HepG2 (cell line): ENCODE data around the gene TMEM132D. TPM values are rescaled to one million over a fixed set of nuclear protein-coding genes. Genes with fewer than 3 reads are reported as not detected.

ENCODE experiments used
- ATAC-seq: fragments of 200-7000 bp; cut with Tn5 transposase; 3 replicates; pipeline ENCODE4 v1.9.1; 2020; ENCODE audit warnings: mild to moderate bottlenecking, moderate library complexity
- BruUV-seq: library from RNA; stranded (reverse); fragments of 400-500 nt; replicated peaks from 2 replicates; lab custom pipeline; 2021; lab: Mats Ljungman, UMichigan
- CTCF ChIA-PET: fragments of 300-600 bp; formaldehyde crosslinking; extraction: SDS; loops from one replicate; lab custom pipeline; 2021; ENCODE audit warnings: low total read pairs, inconsistent platforms, low intra/inter-chr PET ratio; lab: Yijun Ruan, JAX
- POLR2A ChIA-PET: fragments of 350-600 bp; sonication (Branson Sonifier 250); formaldehyde crosslinking; loops from one replicate; lab custom pipeline; 2020; ENCODE audit warnings: antibody characterized with exemption, inconsistent platforms; lab: Yijun Ruan, JAX
- DNase-seq: peaks from one replicate; pipeline ENCODE4 v3.0.0-alpha.2; 2015; ENCODE audit warnings: low spot score
- FAIRE-seq: peaks from 3 replicates; lab custom pipeline; 2011; peaks lifted over from hg19 to GRCh38; lab: Jason Lieb, UNC
- H2AFZ ChIP-seq: one replicate; pipeline ENCODE4 v1.6.1; 2011; ENCODE audit warnings: low read length, inconsistent platforms
- H3K27ac ChIP-seq: fragments of 300-600 bp; 3 replicates; pipeline ENCODE4 v1.8.0; 2011; ENCODE audit warnings: mixed run types, mild to moderate bottlenecking, mixed read lengths, low read length, inconsistent platforms; ENCODE audit not compliant: insufficient read depth; ENCODE audit errors: extremely low read length
- H3K27me3 ChIP-seq, 2 experiments: fragments of 200-600 bp in 1 of 2; 2 replicates in 1 of 2; 3 replicates in 1 of 2; pipeline versions ENCODE4 v1.6.0 to v1.8.0; 2011; ENCODE audit warnings: low read length in 2 of 2, mild to moderate bottlenecking in 2 of 2, moderate library complexity in 2 of 2, inconsistent platforms in 1 of 2; ENCODE audit not compliant: insufficient read depth in 2 of 2, control insufficient read depth in 1 of 2
- H3K36me3 ChIP-seq, 2 experiments: fragments of 200-600 bp in 1 of 2; replicated peaks in 1 of 2; 2 replicates in 1 of 2; 3 replicates in 1 of 2; pipeline versions ENCODE4 v1.5.1 to v1.8.0; 2011; ENCODE audit warnings: low read length in 2 of 2, inconsistent platforms in 1 of 2; ENCODE audit not compliant: insufficient read depth in 2 of 2, control insufficient read depth in 1 of 2
- H3K4me1 ChIP-seq: 2 replicates; pipeline ENCODE4 v1.5.1; 2012; ENCODE audit warnings: low read length, inconsistent platforms; ENCODE audit not compliant: insufficient read depth
- H3K4me2 ChIP-seq: 2 replicates; pipeline ENCODE4 v1.6.0; 2011; ENCODE audit warnings: low read depth, low read length, inconsistent platforms
- H3K4me3 ChIP-seq, 3 experiments: fragments of 200-600 bp in 1 of 3; sonication (generic), shearing (Covaris generic) in 1 of 3; replicated peaks in 1 of 3; 2 replicates each; pipeline ENCODE4 v1.5.1; 2011 to 2016; ENCODE audit warnings: low read length in 3 of 3, inconsistent platforms in 2 of 3, low read depth in 2 of 3, mild to moderate bottlenecking in 2 of 3, control low read depth in 1 of 3, mixed read lengths in 1 of 3; ENCODE audit not compliant: insufficient read depth in 1 of 3
- H3K79me2 ChIP-seq: one replicate; pipeline ENCODE4 v1.6.1; 2011; ENCODE audit warnings: low read length, inconsistent platforms; ENCODE audit not compliant: insufficient read depth
- H3K9ac ChIP-seq: 2 replicates; pipeline ENCODE4 v1.6.0; 2011; ENCODE audit warnings: mild to moderate bottlenecking, low read depth, low read length, inconsistent platforms; ENCODE audit not compliant: insufficient read depth
- H3K9me3 ChIP-seq: 2 replicates; pipeline ENCODE4 v1.5.1; 2012; ENCODE audit warnings: mild to moderate bottlenecking, low read length
- H4K20me1 ChIP-seq: 2 replicates; pipeline ENCODE4 v1.6.0; 2011; ENCODE audit warnings: inconsistent platforms, mild to moderate bottlenecking, low read length, moderate library complexity; ENCODE audit not compliant: insufficient read depth
- PBX2 ChIP-seq: IDR thresholded peaks from 2 replicates; pipeline ENCODE4 v1.6.1; 2016; ENCODE audit warnings: control low read depth
- PHB2 ChIP-seq: fragments of 450-650 bp; IDR thresholded peaks from 2 replicates; pipeline ENCODE4 v1.6.1; 2018; ENCODE audit not compliant: partially characterized antibody
- PLSCR1 ChIP-seq: sonication (generic); formaldehyde crosslinking; IDR thresholded peaks from 2 replicates; pipeline ENCODE4 v1.5.0; 2020; ENCODE audit warnings: missing genetic modification reagents, mild to moderate bottlenecking, borderline replicate concordance
- WGBS: methylation state at CpG from one replicate; pipeline ENCODE4 v1.1.6; 2017; ENCODE audit warnings: low lambda C conversion rate; 5-methylcytosine and 5-hydroxymethylcytosine counted together
- in situ Hi-C: cut with HindIII; loops from 2 replicates; pipeline ENCODE4 v1.10.0; 2017; ENCODE audit warnings: low pct_unique_long_range_greater_than_20kb; ENCODE audit not compliant: extremely low pct_ligation_motif_present
- intact Hi-C: fragments of 100-400 bp; cut with micrococcal nuclease; formaldehyde crosslinking; loops from one replicate; pipeline ENCODE4 v1.10.0; 2022; ENCODE audit not compliant: unreplicated experiment
- polyA plus RNA-seq, 8 experiments: library from polyadenylated mRNA; depleted of rRNA in 3 of 8; stranded (reverse) in 7 of 8; unstranded in 1 of 8; fragments of >200 nt; fragmentation: Illumina TruSeq in 4 of 8; extraction: Trizol in 4 of 8; gene quantifications; 2 replicates each; pipeline versions ENCODE4 v1.2.1 to v1.2.3, GENCODE V29; 2011 to 2016; ENCODE audit warnings: low read depth in 4 of 8, missing spikeins in 1 of 8, mixed read lengths in 1 of 8; ENCODE audit not compliant: insufficient read depth in 1 of 8
- total RNA-seq, 5 experiments: library from RNA; depleted of rRNA; stranded (reverse); fragments of >200 nt; fragmentation: Illumina TruSeq; extraction: Trizol; gene quantifications; 2 replicates each; pipeline ENCODE4 v1.2.3, GENCODE V29; 2016; ENCODE audit warnings: low read depth in 1 of 5
- TF ChIP-seq, protein P1 (sequence below): fragments of 450-650 bp; IDR thresholded peaks from 2 replicates; pipeline ENCODE4 v1.6.1; 2017; ENCODE audit warnings: mild to moderate bottlenecking

The TMEM132D gene
- total and polyA plus RNA-seq, 2 of the 13 experiments (the other 11 are each of a cell fraction or from before 2014, with no cell fraction given) = not detected

DNA sequence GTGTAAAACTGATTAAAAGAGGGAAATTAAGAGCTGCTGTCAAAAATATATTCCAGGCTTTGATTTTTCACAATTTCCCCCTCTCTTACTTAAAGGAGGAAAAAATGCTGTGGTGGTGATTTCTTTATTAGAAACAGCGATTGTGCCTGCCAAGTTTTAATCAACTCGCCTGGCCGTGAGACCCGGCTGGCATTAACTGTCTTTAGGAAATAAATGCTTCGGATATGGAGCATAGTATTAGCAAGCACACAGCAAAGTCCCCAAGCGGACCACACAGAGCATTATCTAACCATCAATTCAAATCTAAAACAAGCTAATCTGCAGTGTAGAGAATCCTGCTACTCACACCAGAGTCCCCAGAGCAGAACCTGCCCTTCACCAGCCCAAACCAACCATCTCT, 457.1 kb downstream of the TMEM132D start:
- FAIRE-seq (no peak), DNase-seq (no peak), ATAC-seq (no peak)
- H2AFZ ChIP-seq = no peak overlapping the region
- H4K20me1 ChIP-seq = no peaks in the 10 kb centered on the region
- no peak overlapping the region for H3K4me3 ChIP-seq
- no peak overlapping the region for H3K27ac ChIP-seq
- WGBS = 7% methylated on average over 5 of the region's 6 CpGs
- no peaks in the 10 kb centered on the region for H3K27me3 ChIP-seq
- H3K4me2 ChIP-seq = no peak overlapping the region
- H3K4me1 ChIP-seq = no peaks in the 10 kb centered on the region
- intact Hi-C loops = no loop called here
- POLR2A ChIA-PET = no interaction called here
- no peaks in the 10 kb centered on the region for H3K79me2 ChIP-seq
- BruUV-seq = no TSS peak
- CTCF ChIA-PET = no interaction called here
- in situ Hi-C loops = no loop called here
- no peaks in the 10 kb centered on the region for H3K36me3 ChIP-seq
- TF ChIP-seq PLSCR1 (CRISPR knock-in tag) (no peak), PBX2 (CRISPR knock-in tag) (no peak), PHB2 (no peak)
- TF ChIP-seq, protein P1, sequence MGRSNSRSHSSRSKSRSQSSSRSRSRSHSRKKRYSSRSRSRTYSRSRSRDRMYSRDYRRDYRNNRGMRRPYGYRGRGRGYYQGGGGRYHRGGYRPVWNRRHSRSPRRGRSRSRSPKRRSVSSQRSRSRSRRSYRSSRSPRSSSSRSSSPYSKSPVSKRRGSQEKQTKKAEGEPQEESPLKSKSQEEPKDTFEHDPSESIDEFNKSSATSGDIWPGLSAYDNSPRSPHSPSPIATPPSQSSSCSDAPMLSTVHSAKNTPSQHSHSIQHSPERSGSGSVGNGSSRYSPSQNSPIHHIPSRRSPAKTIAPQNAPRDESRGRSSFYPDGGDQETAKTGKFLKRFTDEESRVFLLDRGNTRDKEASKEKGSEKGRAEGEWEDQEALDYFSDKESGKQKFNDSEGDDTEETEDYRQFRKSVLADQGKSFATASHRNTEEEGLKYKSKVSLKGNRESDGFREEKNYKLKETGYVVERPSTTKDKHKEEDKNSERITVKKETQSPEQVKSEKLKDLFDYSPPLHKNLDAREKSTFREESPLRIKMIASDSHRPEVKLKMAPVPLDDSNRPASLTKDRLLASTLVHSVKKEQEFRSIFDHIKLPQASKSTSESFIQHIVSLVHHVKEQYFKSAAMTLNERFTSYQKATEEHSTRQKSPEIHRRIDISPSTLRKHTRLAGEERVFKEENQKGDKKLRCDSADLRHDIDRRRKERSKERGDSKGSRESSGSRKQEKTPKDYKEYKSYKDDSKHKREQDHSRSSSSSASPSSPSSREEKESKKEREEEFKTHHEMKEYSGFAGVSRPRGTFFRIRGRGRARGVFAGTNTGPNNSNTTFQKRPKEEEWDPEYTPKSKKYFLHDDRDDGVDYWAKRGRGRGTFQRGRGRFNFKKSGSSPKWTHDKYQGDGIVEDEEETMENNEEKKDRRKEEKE = no peak
- H3K9me3 ChIP-seq = no peaks in the 10 kb centered on the region
- H3K9ac ChIP-seq = no peak overlapping the region
